SK-N-SH treated with all-trans-retinoic acid at 6 μM for 48 hours (cell line): ENCODE measurements around the gene ARHGAP15.

ENCODE experiments used
- CREB5 ChIP-seq: fragments of 250-450 bp; sonication (Bioruptor Pico); IDR thresholded peaks from 2 replicates; pipeline ENCODE4 v1.5.1; 2020; ENCODE audit warnings: low read depth, mild to moderate bottlenecking, moderate library complexity
- SNAI2 ChIP-seq: fragments of 250-450 bp; sonication (Bioruptor Pico); IDR thresholded peaks from 2 replicates; pipeline ENCODE4 v1.5.0; 2020; ENCODE audit warnings: mild to moderate bottlenecking, moderate library complexity
- TOX ChIP-seq: fragments of 250-450 bp; sonication (Bioruptor Pico); IDR thresholded peaks from 2 replicates; pipeline ENCODE4 v1.8.0; 2021; ENCODE audit warnings: mild to moderate bottlenecking, moderate library complexity, borderline replicate concordance

- TF ChIP-seq TOX (CRISPR knock-in tag) (no peak), SNAI2 (no peak), CREB5 (CRISPR knock-in tag) (no peak)
Measured at GRCh38 chr2:143252138-143252907, 123.1 kb downstream of the ARHGAP15 start.
